Measurements from ENCODE around the gene NDRG3.

- no peak for TF ChIP-seq CTCF (IDR thresholded peaks at IDR 0.05; ENCODE audit: insufficient read depth, low read length)
- TF ChIP-seq POLR2AphosphoS5 (IDR thresholded peaks at IDR 0.05; ENCODE audit: low read depth), result no peak
- TF ChIP-seq GABPA (IDR thresholded peaks at IDR 0.05; ENCODE audit: low read depth), result no peak
These were observed 6.7 kb upstream of the NDRG3 start for GRCh38 chr20:36752582-36752981.
